Endodermal cell (in vitro differentiated cells): Measurements from ENCODE around the gene TMEM39B. TPM values are rescaled to one million over a fixed set of nuclear protein-coding genes. Genes with fewer than 3 reads are reported as not detected.
"Not testable (repeated sequence)": the region's sequence is repeated elsewhere in the genome, so short reads cannot be mapped to it uniquely, and the experiment has no call there.

Source experiments
- DNase-seq: peaks from one replicate; pipeline ENCODE4 v3.0.0-alpha.2; 2017
- H3K27ac ChIP-seq: 2 replicates; pipeline ENCODE4 v1.5.1; 2013; ENCODE audit warnings: mild to moderate bottlenecking, low read depth, low read length, moderate library complexity
- H3K27me3 ChIP-seq: 2 replicates; pipeline ENCODE4 v1.6.1; 2013; ENCODE audit warnings: mild to moderate bottlenecking, low read length, moderate library complexity; ENCODE audit not compliant: insufficient read depth, control insufficient read depth, poor library complexity, severe bottlenecking
- H3K36me3 ChIP-seq: 2 replicates; pipeline ENCODE4 v1.7.0; 2013; ENCODE audit warnings: mild to moderate bottlenecking, low read length, moderate library complexity; ENCODE audit not compliant: control insufficient read depth, insufficient read depth
- H3K4me1 ChIP-seq: one replicate; pipeline ENCODE4 v1.7.0; 2013; ENCODE audit warnings: low read length; ENCODE audit not compliant: control insufficient read depth, insufficient read depth
- H3K4me3 ChIP-seq: 2 replicates; pipeline ENCODE4 v1.5.1; 2013; ENCODE audit warnings: mild to moderate bottlenecking, low read length, moderate library complexity
- H3K9ac ChIP-seq: 2 replicates; pipeline ENCODE4 v1.6.1; 2013; ENCODE audit warnings: mild to moderate bottlenecking, low read length, moderate library complexity; ENCODE audit not compliant: poor library complexity, severe bottlenecking; ENCODE audit errors: extremely low read depth
- H3K9me3 ChIP-seq: 2 replicates; pipeline ENCODE4 v1.6.1; 2013; ENCODE audit warnings: mild to moderate bottlenecking, low read length, moderate library complexity; ENCODE audit not compliant: control insufficient read depth
- H3K27ac Mint-ChIP-seq: 2 replicates; pipeline ENCODE4 v1.8.0; 2020; ENCODE audit warnings: mixed read lengths
- H3K27me3 Mint-ChIP-seq: 2 replicates; pipeline ENCODE4 v1.8.0; 2021; ENCODE audit warnings: mild to moderate bottlenecking, mixed read lengths; ENCODE audit not compliant: insufficient read depth
- H3K36me3 Mint-ChIP-seq: 2 replicates; pipeline ENCODE4 v1.8.0; 2020; ENCODE audit warnings: low read depth, mixed read lengths
- H3K4me1 Mint-ChIP-seq: 2 replicates; pipeline ENCODE4 v1.8.0; 2020; ENCODE audit warnings: mixed read lengths
- H3K4me3 Mint-ChIP-seq: 2 replicates; pipeline ENCODE4 v1.8.0; 2020; ENCODE audit warnings: mild to moderate bottlenecking, moderate library complexity, mixed read lengths
- H3K9me3 Mint-ChIP-seq: 2 replicates; pipeline ENCODE4 v1.8.0; 2020; ENCODE audit warnings: mild to moderate bottlenecking, mixed read lengths
- WGBS, 2 experiments: methylation state at CpG; one replicate each; pipeline versions ENCODE4 v1.1.5 to v1.1.7; 2013; ENCODE audit warnings: missing lambda C conversion rate in 2 of 2, mixed read lengths in 1 of 2; ENCODE audit not compliant: insufficient coverage in 1 of 2, insufficient read length in 1 of 2; 5-methylcytosine and 5-hydroxymethylcytosine counted together
- total RNA-seq, 2 donors: library from RNA; stranded (reverse); fragmentation: NEBNext Ultra II Directional in 1 of 2; extraction: Animal tissue kit (Norgen Biotek cat#: 25700) in 1 of 2; gene quantifications; 2 replicates in 1 of 2; 3 replicates in 1 of 2; pipeline ENCODE4 v1.2.1, GENCODE V29; 2021
- TF ChIP-seq, protein P1 (sequence below): fragments of 200-600 bp; sonication (generic); conservative IDR thresholded peaks from 2 replicates; pipeline ENCODE4 v1.5.0; 2021; ENCODE audit warnings: antibody characterized with exemption, mild to moderate bottlenecking

TMEM39B gene
- total RNA-seq, 2 donors from 2014 or later = 11.0 to 20.3 TPM

DNA sequence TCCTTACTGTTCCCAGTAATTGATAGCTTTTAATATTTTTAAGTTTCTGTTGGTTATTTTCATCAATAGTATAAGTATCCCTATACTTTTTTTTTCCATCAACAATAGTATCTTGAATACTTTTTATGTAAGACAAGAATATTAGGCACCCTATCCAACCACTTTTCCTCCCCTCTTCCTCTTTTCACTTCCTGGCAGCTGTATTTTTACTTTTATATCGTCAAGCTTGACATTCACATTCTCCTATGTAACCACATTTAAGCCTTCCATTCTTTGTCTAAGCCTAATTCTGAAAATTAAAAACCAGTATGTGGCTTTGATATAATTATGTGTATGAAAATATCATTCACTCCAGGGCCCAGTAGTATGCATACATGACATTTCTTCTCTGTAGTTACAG, 9.3 kb downstream of the TMEM39B start:
- Histone ChIP-seq H3K4me3 (no peak overlapping the region), H3K27me3 (no peaks in the 10 kb centered on the region), H3K4me1 (no peaks in the 10 kb centered on the region), H3K9me3 (no peaks in the 10 kb centered on the region), H3K9ac (no peak overlapping the region), H3K36me3 (peaks cover 56% of the 10 kb centered on the region), H3K27ac (no peak overlapping the region)
- H3K9me3 Mint-ChIP-seq = no peaks in the 10 kb centered on the region
- no peak overlapping the region for H3K27ac Mint-ChIP-seq
- no peak for DNase-seq
- no peaks in the 10 kb centered on the region for H3K4me1 Mint-ChIP-seq
- no peak overlapping the region for H3K4me3 Mint-ChIP-seq
- 100% methylated on average over 1 of the region's 1 CpG for WGBS, 2 experiments
- TF ChIP-seq, protein P1, sequence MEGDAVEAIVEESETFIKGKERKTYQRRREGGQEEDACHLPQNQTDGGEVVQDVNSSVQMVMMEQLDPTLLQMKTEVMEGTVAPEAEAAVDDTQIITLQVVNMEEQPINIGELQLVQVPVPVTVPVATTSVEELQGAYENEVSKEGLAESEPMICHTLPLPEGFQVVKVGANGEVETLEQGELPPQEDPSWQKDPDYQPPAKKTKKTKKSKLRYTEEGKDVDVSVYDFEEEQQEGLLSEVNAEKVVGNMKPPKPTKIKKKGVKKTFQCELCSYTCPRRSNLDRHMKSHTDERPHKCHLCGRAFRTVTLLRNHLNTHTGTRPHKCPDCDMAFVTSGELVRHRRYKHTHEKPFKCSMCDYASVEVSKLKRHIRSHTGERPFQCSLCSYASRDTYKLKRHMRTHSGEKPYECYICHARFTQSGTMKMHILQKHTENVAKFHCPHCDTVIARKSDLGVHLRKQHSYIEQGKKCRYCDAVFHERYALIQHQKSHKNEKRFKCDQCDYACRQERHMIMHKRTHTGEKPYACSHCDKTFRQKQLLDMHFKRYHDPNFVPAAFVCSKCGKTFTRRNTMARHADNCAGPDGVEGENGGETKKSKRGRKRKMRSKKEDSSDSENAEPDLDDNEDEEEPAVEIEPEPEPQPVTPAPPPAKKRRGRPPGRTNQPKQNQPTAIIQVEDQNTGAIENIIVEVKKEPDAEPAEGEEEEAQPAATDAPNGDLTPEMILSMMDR = no peak
- peaks cover 71% of the 10 kb centered on the region for H3K36me3 Mint-ChIP-seq
- H3K27me3 Mint-ChIP-seq = no peaks in the 10 kb centered on the region

DNA sequence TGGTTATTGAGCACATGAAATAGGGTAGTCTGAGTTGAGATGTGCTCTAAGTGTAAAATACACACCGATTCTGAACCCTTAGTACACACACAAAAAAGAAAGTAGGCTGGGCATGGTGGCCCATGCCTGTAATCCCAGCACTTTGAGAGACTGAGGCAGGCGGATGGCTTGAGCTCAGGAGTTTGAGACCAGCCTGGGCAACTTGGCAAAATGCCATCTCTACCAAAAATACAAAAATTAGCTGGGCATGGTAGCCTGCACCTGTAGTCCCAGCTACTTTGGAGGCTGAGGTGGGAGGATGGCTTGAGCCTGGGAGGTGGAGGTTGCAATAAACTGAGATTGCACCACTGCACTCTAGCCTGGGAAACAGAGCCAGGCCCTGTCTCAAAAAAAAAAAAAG, 13.6 kb downstream of the TMEM39B start:
- not testable (repeated sequence) for H3K9me3 ChIP-seq, H3K9ac ChIP-seq, H3K4me3 ChIP-seq, H3K27ac Mint-ChIP-seq, H3K27me3 ChIP-seq, H3K27me3 Mint-ChIP-seq, H3K4me3 Mint-ChIP-seq, H3K4me1 Mint-ChIP-seq, H3K27ac ChIP-seq, H3K9me3 Mint-ChIP-seq, H3K4me1 ChIP-seq, DNase-seq
- WGBS, 2 experiments = 89 to 100% methylated on average over 1 to 2 of the region's 2 CpGs
- H3K36me3 Mint-ChIP-seq = peaks cover 54% of the 10 kb centered on the region
- peaks cover 40% of the 10 kb centered on the region for H3K36me3 ChIP-seq

DNA sequence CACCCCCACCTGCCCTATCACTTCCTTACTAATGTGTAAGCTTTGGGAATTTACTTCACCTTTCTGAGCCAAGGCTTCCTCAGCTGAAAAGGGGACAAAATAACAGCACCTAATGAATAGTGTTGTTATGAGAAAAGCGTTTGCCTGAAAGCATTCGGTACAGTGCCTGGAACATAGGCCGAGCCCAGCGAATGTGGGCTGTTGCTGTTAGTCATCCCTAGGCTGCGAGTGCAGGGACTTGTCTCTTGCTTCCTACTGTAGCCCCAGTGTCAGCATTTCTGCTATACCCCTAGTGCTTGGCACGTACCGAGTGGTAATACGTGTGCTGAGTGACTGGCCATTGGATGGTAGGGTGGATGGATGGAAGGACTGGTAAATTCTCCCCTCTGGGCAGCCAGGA, 18.4 kb downstream of the TMEM39B start:
- Mint-ChIP-seq H3K9me3 (no peaks in the 10 kb centered on the region), H3K4me3 (no peak overlapping the region), H3K4me1 (no peaks in the 10 kb centered on the region), H3K27me3 (no peaks in the 10 kb centered on the region), H3K27ac (no peak overlapping the region), H3K36me3 (peaks cover 59% of the 10 kb centered on the region)
- DNase-seq = no peak
- Histone ChIP-seq H3K9me3 (no peaks in the 10 kb centered on the region), H3K9ac (no peak overlapping the region), H3K36me3 (peaks cover 48% of the 10 kb centered on the region), H3K4me1 (no peaks in the 10 kb centered on the region), H3K27me3 (no peaks in the 10 kb centered on the region), H3K27ac (no peak overlapping the region), H3K4me3 (no peak overlapping the region)
- TF ChIP-seq, protein P1 = no peak
- WGBS, 2 experiments = 96 to 98% methylated on average over 5 to 8 of the region's 8 CpGs

DNA sequence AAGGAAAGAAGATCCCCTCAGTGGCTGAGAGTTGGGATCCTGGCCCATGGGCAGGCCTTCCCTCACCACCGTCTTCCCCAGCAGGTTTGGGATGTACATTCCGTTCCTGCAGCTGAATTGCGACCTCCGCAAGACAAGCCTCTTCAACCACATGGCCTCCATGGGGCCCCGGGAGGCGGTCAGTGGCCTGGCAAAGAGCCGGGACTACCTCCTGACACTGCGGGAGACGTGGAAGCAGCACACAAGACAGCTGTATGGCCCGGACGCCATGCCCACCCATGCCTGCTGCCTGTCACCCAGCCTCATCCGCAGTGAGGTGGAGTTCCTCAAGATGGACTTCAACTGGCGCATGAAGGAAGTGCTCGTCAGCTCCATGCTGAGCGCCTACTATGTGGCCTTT, 18.9 kb downstream of the TMEM39B start:
- Histone ChIP-seq H3K4me1 (no peaks in the 10 kb centered on the region), H3K4me3 (no peak overlapping the region), H3K27ac (no peak overlapping the region), H3K9me3 (no peaks in the 10 kb centered on the region), H3K36me3 (peaks cover 46% of the 10 kb centered on the region), H3K27me3 (no peaks in the 10 kb centered on the region), H3K9ac (no peak overlapping the region)
- no peak overlapping the region for H3K27ac Mint-ChIP-seq
- TF ChIP-seq, protein P1 = no peak
- H3K4me1 Mint-ChIP-seq = no peaks in the 10 kb centered on the region
- no peak for DNase-seq
- no peak overlapping the region for H3K4me3 Mint-ChIP-seq
- 95 to 100% methylated on average over 11 to 15 of the region's 15 CpGs for WGBS, 2 experiments
- no peaks in the 10 kb centered on the region for H3K9me3 Mint-ChIP-seq
- H3K36me3 Mint-ChIP-seq = peaks cover 59% of the 10 kb centered on the region
- H3K27me3 Mint-ChIP-seq = no peaks in the 10 kb centered on the region
